SK-N-SH treated with all-trans-retinoic acid at 6 μM for 48 hours (cell line): Measurements from ENCODE around the gene SIAH1.

Experiments used
- ARNTL ChIP-seq: fragments of 450-650 bp; formaldehyde crosslinking; IDR thresholded peaks from 2 replicates; pipeline ENCODE4 v1.5.0; 2020; ENCODE audit warnings: low read depth, mild to moderate bottlenecking, moderate library complexity, borderline replicate concordance
- OSR1 ChIP-seq: fragments of 250-450 bp; sonication (Bioruptor Pico); IDR thresholded peaks from 2 replicates; pipeline ENCODE4 v1.8.0; 2022; ENCODE audit warnings: moderate library complexity, mild to moderate bottlenecking, inconsistent platforms
- PATZ1 ChIP-seq: fragments of 250-450 bp; sonication (Bioruptor Pico); IDR thresholded peaks from 2 replicates; pipeline ENCODE4 v1.8.0; 2020; ENCODE audit warnings: mild to moderate bottlenecking, moderate library complexity, borderline replicate concordance
- ZFP30 ChIP-seq: fragments of 450-650 bp; formaldehyde crosslinking; IDR thresholded peaks from 2 replicates; pipeline ENCODE4 v1.5.0; 2022; ENCODE audit warnings: mild to moderate bottlenecking, moderate library complexity

- no peak for TF ChIP-seq ZFP30 (CRISPR knock-in tag)
- TF ChIP-seq ARNTL (CRISPR knock-in tag): no peak
- TF ChIP-seq PATZ1 (CRISPR knock-in tag): no peak
- TF ChIP-seq OSR1 (CRISPR knock-in tag): no peak
Observed at GRCh38 chr16:48347980-48348379, 37.2 kb downstream of the SIAH1 start.
